Activated CD8-positive, alpha-beta T cell treated with anti-CD3 and anti-CD28 coated beads for 36 hours (primary cell): ENCODE results near the gene DCN. TPM values are rescaled to one million over a fixed set of nuclear protein-coding genes. Genes with fewer than 3 reads are reported as not detected.

Experiments used
- ATAC-seq: fragments of 200-7000 bp; cut with Tn5 transposase; one replicate; pipeline ENCODE4 v1.10.0; 2021; ENCODE audit warnings: mild to moderate bottlenecking, moderate library complexity
- CTCF ChIA-PET: fragments of 350-600 bp; sonication (Branson Sonifier 250); formaldehyde crosslinking; loops from one replicate; lab custom pipeline; 2021; ENCODE audit warnings: antibody characterized with exemption; lab: Charles Lee
- POLR2A ChIA-PET: fragments of 350-600 bp; sonication (Branson Sonifier 250); formaldehyde crosslinking; loops from one replicate; lab custom pipeline; 2021; ENCODE audit warnings: antibody characterized with exemption; lab: Charles Lee
- DNase-seq: peaks from one replicate; pipeline ENCODE4 v3.0.0-alpha.2; 2020
- H3K27ac Mint-ChIP-seq: one replicate; pipeline ENCODE4 v1.8.0; 2021; ENCODE audit warnings: mild to moderate bottlenecking, mixed read lengths
- H3K27me3 Mint-ChIP-seq: one replicate; pipeline ENCODE4 v1.8.0; 2021; ENCODE audit warnings: mixed read lengths
- H3K36me3 Mint-ChIP-seq: one replicate; pipeline ENCODE4 v1.8.0; 2021; ENCODE audit warnings: low read depth, mixed read lengths
- H3K4me1 Mint-ChIP-seq: one replicate; pipeline ENCODE4 v1.8.0; 2021; ENCODE audit warnings: low read depth, mixed read lengths
- H3K4me3 Mint-ChIP-seq: one replicate; pipeline ENCODE4 v1.8.0; 2021; ENCODE audit warnings: mild to moderate bottlenecking, moderate library complexity, mixed read lengths
- H3K9me3 Mint-ChIP-seq: one replicate; pipeline ENCODE4 v1.8.0; 2021; ENCODE audit warnings: mixed read lengths
- intact Hi-C: fragments of 100-400 bp; cut with micrococcal nuclease; formaldehyde crosslinking; loops from one replicate; pipeline ENCODE4 v1.10.0; 2022
- total RNA-seq, 2 experiments: library from RNA; stranded (reverse); gene quantifications; one replicate each; pipeline ENCODE4 v1.2.3, GENCODE V29; 2021
- TF ChIP-seq, protein P1 (sequence below): fragments of 200-600 bp; IDR thresholded peaks from one replicate; pipeline ENCODE4 v1.8.0; 2022; ENCODE audit warnings: antibody characterized with exemption, mild to moderate bottlenecking

The DCN gene
- total RNA-seq, 2 experiments from 2014 or later = not detected

DNA sequence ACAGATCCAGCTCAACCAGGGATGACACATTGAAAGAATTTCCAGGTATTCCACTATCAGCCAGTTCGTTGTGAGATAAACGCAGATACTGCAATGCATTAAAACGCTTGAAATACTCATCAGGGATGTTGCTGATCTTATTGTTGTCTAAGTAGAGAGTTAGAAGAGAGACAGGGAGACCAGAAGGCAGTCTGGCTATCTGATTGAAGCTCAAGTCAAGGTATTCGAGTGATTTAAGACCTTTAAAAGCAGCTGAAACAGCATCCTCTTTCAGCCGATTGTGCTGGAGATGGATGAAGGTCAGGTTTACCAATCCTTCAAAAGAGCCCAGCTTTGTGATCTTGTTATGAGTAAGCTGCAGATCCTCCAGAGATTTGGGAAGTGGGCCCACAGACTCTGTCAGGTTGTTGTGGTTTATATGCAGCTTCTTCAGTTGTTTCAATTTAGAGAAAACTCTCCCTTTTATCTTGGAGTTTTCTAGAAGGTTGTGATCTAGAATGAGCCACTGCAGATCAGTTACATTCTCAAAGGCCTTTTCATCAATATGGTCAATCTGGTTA lies 74.3 kb downstream of the DCN start:
- Mint-ChIP-seq H3K4me1 (no peaks in the 10 kb centered on the region), H3K4me3 (no peak overlapping the region), H3K9me3 (no peaks in the 10 kb centered on the region), H3K27ac (no peak overlapping the region), H3K27me3 (peaks cover 3% of the 10 kb centered on the region), H3K36me3 (no peaks in the 10 kb centered on the region)
- ChIA-PET CTCF (interaction anchor here (0.6 to 2.4 kb wide), 20 partner anchors 8 to 258 kb away, joined by 3 to 9 read pairs (median 4); no protein-coding TSS in a partner anchor), POLR2A (no interaction called here)
- DNase-seq (no peak), ATAC-seq (no peak)
- TF ChIP-seq, protein P1, sequence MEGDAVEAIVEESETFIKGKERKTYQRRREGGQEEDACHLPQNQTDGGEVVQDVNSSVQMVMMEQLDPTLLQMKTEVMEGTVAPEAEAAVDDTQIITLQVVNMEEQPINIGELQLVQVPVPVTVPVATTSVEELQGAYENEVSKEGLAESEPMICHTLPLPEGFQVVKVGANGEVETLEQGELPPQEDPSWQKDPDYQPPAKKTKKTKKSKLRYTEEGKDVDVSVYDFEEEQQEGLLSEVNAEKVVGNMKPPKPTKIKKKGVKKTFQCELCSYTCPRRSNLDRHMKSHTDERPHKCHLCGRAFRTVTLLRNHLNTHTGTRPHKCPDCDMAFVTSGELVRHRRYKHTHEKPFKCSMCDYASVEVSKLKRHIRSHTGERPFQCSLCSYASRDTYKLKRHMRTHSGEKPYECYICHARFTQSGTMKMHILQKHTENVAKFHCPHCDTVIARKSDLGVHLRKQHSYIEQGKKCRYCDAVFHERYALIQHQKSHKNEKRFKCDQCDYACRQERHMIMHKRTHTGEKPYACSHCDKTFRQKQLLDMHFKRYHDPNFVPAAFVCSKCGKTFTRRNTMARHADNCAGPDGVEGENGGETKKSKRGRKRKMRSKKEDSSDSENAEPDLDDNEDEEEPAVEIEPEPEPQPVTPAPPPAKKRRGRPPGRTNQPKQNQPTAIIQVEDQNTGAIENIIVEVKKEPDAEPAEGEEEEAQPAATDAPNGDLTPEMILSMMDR = no peak
- intact Hi-C loops = loop anchor here (5.0 kb wide), 1 partner anchor 126 kb away; no protein-coding TSS in a partner anchor

DNA sequence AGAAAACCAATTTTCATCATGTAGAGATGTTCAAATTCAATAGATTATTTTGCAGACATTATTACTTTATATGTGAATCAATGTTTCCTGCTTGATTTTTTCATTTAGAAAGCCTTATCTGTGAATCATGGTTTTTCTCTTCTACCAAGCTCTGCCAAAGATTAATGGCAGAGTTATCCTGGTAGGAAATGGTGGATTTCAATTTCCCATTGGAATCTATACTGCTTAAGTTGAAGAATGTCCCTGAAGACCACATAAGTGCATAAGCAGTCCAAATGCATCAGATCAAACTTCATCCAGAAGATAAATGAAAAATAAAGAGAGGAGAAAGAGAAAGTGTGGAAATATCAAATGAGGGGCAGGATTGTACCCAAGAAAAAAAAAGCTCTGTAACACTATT lies 76.3 kb downstream of the DCN start:
- Mint-ChIP-seq H3K27ac (no peak overlapping the region), H3K4me1 (no peaks in the 10 kb centered on the region), H3K9me3 (no peaks in the 10 kb centered on the region), H3K36me3 (no peaks in the 10 kb centered on the region), H3K27me3 (peaks cover 3% of the 10 kb centered on the region), H3K4me3 (no peak overlapping the region)
- intact Hi-C loops = loop anchor here (5.0 kb wide), 1 partner anchor 124 kb away; no protein-coding TSS in a partner anchor
- ChIA-PET CTCF (no interaction called here), POLR2A (no interaction called here)
- DNase-seq (no peak), ATAC-seq (no peak)
- TF ChIP-seq, protein P1 = no peak

DNA sequence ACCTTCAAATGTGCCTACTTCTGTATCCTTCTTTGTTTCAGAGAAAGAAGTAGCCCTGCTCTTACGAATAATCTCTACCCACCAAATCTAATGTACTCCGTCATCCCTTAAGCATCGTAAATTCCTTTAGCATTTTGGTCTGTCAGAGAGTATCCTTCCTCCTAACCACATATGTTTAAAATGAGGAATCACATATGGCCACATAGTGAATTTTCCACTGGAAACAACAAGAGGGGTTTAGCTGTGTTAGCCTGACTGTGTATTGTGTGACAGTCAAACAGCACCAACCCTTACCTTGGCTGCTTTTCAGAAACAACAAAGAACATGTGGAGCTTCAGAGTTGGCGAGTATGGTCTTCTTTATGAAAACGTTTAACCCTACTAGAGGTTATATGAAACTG lies 76.8 kb downstream of the DCN start:
- Mint-ChIP-seq H3K4me1 (no peaks in the 10 kb centered on the region), H3K27me3 (peaks cover 3% of the 10 kb centered on the region), H3K36me3 (no peaks in the 10 kb centered on the region), H3K4me3 (no peak overlapping the region), H3K9me3 (no peaks in the 10 kb centered on the region), H3K27ac (no peak overlapping the region)
- TF ChIP-seq, protein P1 = no peak
- intact Hi-C loops = loop anchor here (5.0 kb wide), 1 partner anchor 124 kb away; no protein-coding TSS in a partner anchor
- DNase-seq = no peak
- ChIA-PET POLR2A (no interaction called here), CTCF (no interaction called here)
- no peak for ATAC-seq

DNA sequence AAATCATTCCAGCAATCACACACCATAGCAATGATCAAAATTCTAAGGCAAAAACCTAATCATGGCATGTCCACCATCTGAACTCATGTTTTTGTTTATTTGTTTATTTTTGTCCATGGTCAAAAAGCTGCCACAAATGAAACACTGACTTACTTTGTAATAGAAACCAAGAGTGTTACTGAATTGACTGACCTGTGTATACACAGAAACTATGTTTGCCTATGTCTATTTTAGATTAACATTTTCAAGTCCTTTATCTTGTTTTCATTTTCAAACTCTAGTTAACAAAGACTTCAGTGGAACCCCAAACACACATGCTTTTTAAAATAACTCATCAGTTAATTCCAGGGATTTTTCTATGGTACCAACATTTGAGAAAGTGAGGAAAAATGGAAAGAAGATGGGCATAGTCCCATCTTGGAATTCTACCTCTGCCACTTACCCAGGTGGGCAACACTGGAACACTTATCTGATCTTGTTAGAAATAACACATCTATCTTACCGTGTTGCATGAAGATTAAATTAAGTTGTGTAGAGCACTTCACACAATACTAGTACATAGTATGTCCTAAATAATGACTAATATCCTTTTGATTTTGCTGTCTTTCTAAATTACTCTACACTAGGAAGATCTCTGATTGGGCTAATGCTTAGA lies 77.7 kb downstream of the DCN start:
- Mint-ChIP-seq H3K9me3 (no peaks in the 10 kb centered on the region), H3K36me3 (no peaks in the 10 kb centered on the region), H3K27me3 (peaks cover 3% of the 10 kb centered on the region), H3K4me3 (no peak overlapping the region), H3K4me1 (no peaks in the 10 kb centered on the region), H3K27ac (no peak overlapping the region)
- TF ChIP-seq, protein P1 = no peak
- ATAC-seq = no peak
- intact Hi-C loops = loop anchor here (5.0 kb wide), 1 partner anchor 123 kb away; no protein-coding TSS in a partner anchor
- ChIA-PET CTCF (no interaction called here), POLR2A (no interaction called here)
- DNase-seq = no peak

DNA sequence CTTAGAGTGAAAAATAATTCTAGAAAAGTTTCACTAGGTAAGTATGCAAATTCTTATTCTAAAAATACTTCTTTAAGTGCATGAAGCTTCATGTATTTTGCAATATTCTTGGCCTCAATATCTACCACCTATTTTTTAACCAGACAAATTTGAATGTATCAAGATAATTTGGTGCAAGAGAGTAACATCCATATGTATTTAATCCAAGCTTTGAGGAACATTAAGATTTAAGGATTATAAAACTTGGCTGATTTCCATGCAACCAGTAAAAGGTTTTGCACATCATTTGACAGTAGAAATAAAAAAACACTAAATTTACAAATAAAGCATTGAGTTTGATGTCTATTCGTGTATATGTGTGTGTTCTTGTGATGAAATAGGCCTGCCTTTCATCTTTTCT lies 79.0 kb downstream of the DCN start:
- no peaks in the 10 kb centered on the region for H3K4me1 Mint-ChIP-seq
- ATAC-seq = no peak
- no peaks in the 10 kb centered on the region for H3K36me3 Mint-ChIP-seq
- H3K9me3 Mint-ChIP-seq = no peaks in the 10 kb centered on the region
- ChIA-PET POLR2A (no interaction called here), CTCF (no interaction called here)
- H3K4me3 Mint-ChIP-seq = no peak overlapping the region
- no peaks in the 10 kb centered on the region for H3K27me3 Mint-ChIP-seq
- TF ChIP-seq, protein P1 = no peak
- no peak overlapping the region for H3K27ac Mint-ChIP-seq
- DNase-seq = no peak
- intact Hi-C loops = no loop called here
